ENCODE measurements around the gene NECTIN1. TPM values are rescaled to one million over a fixed set of nuclear protein-coding genes. Genes with fewer than 3 reads are reported as not detected.

The NECTIN1 gene
- total RNA-seq, 2 donors from 2014 or later, result 29.3 to 45.3 TPM

- Histone ChIP-seq H3K4me1 (ENCODE audit: control insufficient read depth, insufficient read depth, low read length) (no peaks in the 10 kb centered on the region), H3K27ac (ENCODE audit: low read depth, low read length) (no peak overlapping the region), H3K9ac (ENCODE audit: extremely low read depth, low read length, poor library complexity, severe bottlenecking) (no peak overlapping the region), H3K36me3 (ENCODE audit: control insufficient read depth, insufficient read depth, low read length) (no peaks in the 10 kb centered on the region), H3K9me3 (ENCODE audit: control insufficient read depth, low read length) (no peaks in the 10 kb centered on the region), H3K27me3 (ENCODE audit: control insufficient read depth, insufficient read depth, low read length, poor library complexity, severe bottlenecking) (peaks cover 6% of the 10 kb centered on the region), H3K4me3 (ENCODE audit: low read length) (no peak overlapping the region)
- 73 to 90% methylated on average over 1 to 2 of the region's 2 CpGs for WGBS, 2 experiments (ENCODE audit: insufficient coverage in 1 of 2, insufficient read length in 1 of 2)
- Mint-ChIP-seq H3K4me3 (no peak overlapping the region), H3K9me3 (no peaks in the 10 kb centered on the region), H3K27ac (no peak overlapping the region), H3K36me3 (ENCODE audit: low read depth) (no peaks in the 10 kb centered on the region), H3K27me3 (ENCODE audit: insufficient read depth) (peaks cover 23% of the 10 kb centered on the region), H3K4me1 (peaks cover 6% of the 10 kb centered on the region)
- no peak for DNase-seq
- TF ChIP-seq CTCF (conservative IDR thresholded peaks at IDR 0.05), result no peak
Measured at GRCh38 chr11:119758291-119758690, 29.3 kb upstream of the NECTIN1 start.

- H3K27me3 Mint-ChIP-seq (ENCODE audit: insufficient read depth), result peaks cover 25% of the 10 kb centered on the region
- no peak for DNase-seq
- H3K9ac ChIP-seq (ENCODE audit: extremely low read depth, low read length, poor library complexity, severe bottlenecking), result no peak overlapping the region
- no peaks in the 10 kb centered on the region for H3K36me3 ChIP-seq (ENCODE audit: control insufficient read depth, insufficient read depth, low read length)
- H3K4me1 ChIP-seq (ENCODE audit: control insufficient read depth, insufficient read depth, low read length), result no peaks in the 10 kb centered on the region
- H3K9me3 ChIP-seq (ENCODE audit: control insufficient read depth, low read length), result no peaks in the 10 kb centered on the region
- H3K36me3 Mint-ChIP-seq (ENCODE audit: low read depth), result no peaks in the 10 kb centered on the region
- peaks cover 6% of the 10 kb centered on the region for H3K27me3 ChIP-seq (ENCODE audit: control insufficient read depth, insufficient read depth, low read length, poor library complexity, severe bottlenecking)
- H3K4me3 ChIP-seq (ENCODE audit: low read length), result no peak overlapping the region
- no peak for TF ChIP-seq CTCF (conservative IDR thresholded peaks at IDR 0.05)
- peaks cover 6% of the 10 kb centered on the region for H3K4me1 Mint-ChIP-seq
- no peak overlapping the region for H3K27ac Mint-ChIP-seq
- no peak overlapping the region for H3K27ac ChIP-seq (ENCODE audit: low read depth, low read length)
- no peaks in the 10 kb centered on the region for H3K9me3 Mint-ChIP-seq
- 82 to 86% methylated on average over 2 to 5 of the region's 5 CpGs for WGBS, 2 experiments (ENCODE audit: insufficient coverage in 1 of 2, insufficient read length in 1 of 2)
- no peak overlapping the region for H3K4me3 Mint-ChIP-seq
Measured at GRCh38 chr11:119757378-119757777, 28.4 kb upstream of the NECTIN1 start.

- 91 to 95% methylated on average over 3 to 5 of the region's 5 CpGs for WGBS, 2 experiments (ENCODE audit: insufficient coverage in 1 of 2, insufficient read length in 1 of 2)
- Histone ChIP-seq H3K9ac (ENCODE audit: extremely low read depth, low read length, poor library complexity, severe bottlenecking) (no peak overlapping the region), H3K9me3 (ENCODE audit: control insufficient read depth, low read length) (no peaks in the 10 kb centered on the region), H3K27me3 (ENCODE audit: control insufficient read depth, insufficient read depth, low read length, poor library complexity, severe bottlenecking) (peaks cover 6% of the 10 kb centered on the region), H3K36me3 (ENCODE audit: control insufficient read depth, insufficient read depth, low read length) (no peaks in the 10 kb centered on the region), H3K4me3 (ENCODE audit: low read length) (no peak overlapping the region), H3K27ac (ENCODE audit: low read depth, low read length) (no peak overlapping the region), H3K4me1 (ENCODE audit: control insufficient read depth, insufficient read depth, low read length) (no peaks in the 10 kb centered on the region)
- no peak for DNase-seq
- Mint-ChIP-seq H3K27me3 (ENCODE audit: insufficient read depth) (peaks cover 27% of the 10 kb centered on the region), H3K4me1 (peaks cover 6% of the 10 kb centered on the region), H3K27ac (no peak overlapping the region), H3K4me3 (no peak overlapping the region), H3K36me3 (ENCODE audit: low read depth) (no peaks in the 10 kb centered on the region), H3K9me3 (no peaks in the 10 kb centered on the region)
- no peak for TF ChIP-seq CTCF (conservative IDR thresholded peaks at IDR 0.05)
Measured at GRCh38 chr11:119756169-119756865, 27.3 kb upstream of the NECTIN1 start.

All from endodermal cell (in vitro differentiated cells).